ENCODE measurements around the gene MTNR1A. TPM values are rescaled to one million over a fixed set of nuclear protein-coding genes. Genes with fewer than 3 reads are reported as not detected.

MTNR1A gene
- total RNA-seq, 2 donors from 2014 or later = 0.62 to 1.6 TPM

DNA sequence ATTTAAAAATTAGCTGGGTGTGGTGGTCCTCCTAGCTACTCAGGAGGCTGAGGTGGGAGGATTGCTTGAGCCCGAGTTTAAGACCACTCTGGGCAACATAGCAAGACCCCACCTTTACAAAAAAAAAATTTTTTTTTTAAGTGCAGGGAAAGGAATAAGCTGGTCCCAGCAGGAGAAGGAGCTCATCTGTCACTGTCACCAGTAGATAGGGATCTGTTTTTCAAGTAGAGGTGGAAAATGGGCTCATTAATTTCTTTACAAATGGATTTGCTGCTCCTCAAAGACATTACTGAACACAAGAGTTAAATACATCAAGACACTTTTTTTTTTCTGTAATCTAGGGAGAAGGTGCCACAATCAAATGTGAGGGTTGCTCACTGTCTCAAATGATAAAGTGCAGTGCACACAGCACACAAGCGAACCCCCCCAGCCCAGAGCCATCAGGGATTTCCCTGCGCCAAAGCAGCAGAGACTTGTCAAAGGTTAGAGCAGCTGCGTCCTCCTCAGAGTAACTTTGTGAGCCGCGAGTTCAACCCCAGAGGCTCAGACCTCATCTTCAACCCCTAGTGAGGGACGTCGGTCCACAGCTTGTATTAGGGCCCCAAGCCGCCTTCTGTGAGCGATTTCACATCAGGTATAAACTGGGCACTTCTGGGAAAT is 14.3 kb upstream of the MTNR1A start:
- Histone ChIP-seq H3K9me3 (ENCODE audit: control insufficient read depth, low read length) (no peaks in the 10 kb centered on the region), H3K9ac (ENCODE audit: extremely low read depth, low read length, poor library complexity, severe bottlenecking) (no peak overlapping the region), H3K27me3 (ENCODE audit: control insufficient read depth, insufficient read depth, low read length, poor library complexity, severe bottlenecking) (no peaks in the 10 kb centered on the region), H3K4me1 (ENCODE audit: control insufficient read depth, insufficient read depth, low read length) (no peaks in the 10 kb centered on the region), H3K36me3 (ENCODE audit: control insufficient read depth, insufficient read depth, low read length) (no peaks in the 10 kb centered on the region), H3K27ac (ENCODE audit: low read depth, low read length) (peak overlapping the region; percentile 83), H3K4me3 (ENCODE audit: low read length) (no peak overlapping the region)
- H3K4me1 Mint-ChIP-seq = no peaks in the 10 kb centered on the region
- DNase-seq = no peak
- H3K36me3 Mint-ChIP-seq (ENCODE audit: low read depth) = no peaks in the 10 kb centered on the region
- no peaks in the 10 kb centered on the region for H3K9me3 Mint-ChIP-seq
- TF ChIP-seq CTCF (conservative IDR thresholded peaks at IDR 0.05) = no peak
- WGBS, 2 experiments (ENCODE audit: insufficient coverage in 1 of 2, insufficient read length in 1 of 2) = 87 to 88% methylated on average over 7 to 10 of the region's 10 CpGs
- H3K27me3 Mint-ChIP-seq (ENCODE audit: insufficient read depth) = no peaks in the 10 kb centered on the region
- no peak overlapping the region for H3K27ac Mint-ChIP-seq
- no peak overlapping the region for H3K4me3 Mint-ChIP-seq

- H3K27ac Mint-ChIP-seq = no peak overlapping the region
- Histone ChIP-seq H3K9me3 (ENCODE audit: control insufficient read depth, low read length) (no peaks in the 10 kb centered on the region), H3K9ac (ENCODE audit: extremely low read depth, low read length, poor library complexity, severe bottlenecking) (no peak overlapping the region), H3K36me3 (ENCODE audit: control insufficient read depth, insufficient read depth, low read length) (no peaks in the 10 kb centered on the region), H3K27me3 (ENCODE audit: control insufficient read depth, insufficient read depth, low read length, poor library complexity, severe bottlenecking) (no peaks in the 10 kb centered on the region), H3K4me1 (ENCODE audit: control insufficient read depth, insufficient read depth, low read length) (no peaks in the 10 kb centered on the region), H3K4me3 (ENCODE audit: low read length) (no peak overlapping the region), H3K27ac (ENCODE audit: low read depth, low read length) (no peak overlapping the region)
- no peak overlapping the region for H3K4me3 Mint-ChIP-seq
- no peak for DNase-seq
- H3K36me3 Mint-ChIP-seq (ENCODE audit: low read depth) = no peaks in the 10 kb centered on the region
- WGBS, 2 experiments (ENCODE audit: insufficient coverage in 1 of 2, insufficient read length in 1 of 2) = 95 to 100% methylated on average over 5 to 7 of the region's 7 CpGs
- no peaks in the 10 kb centered on the region for H3K4me1 Mint-ChIP-seq
- no peaks in the 10 kb centered on the region for H3K9me3 Mint-ChIP-seq
- TF ChIP-seq CTCF (conservative IDR thresholded peaks at IDR 0.05) = no peak
- H3K27me3 Mint-ChIP-seq (ENCODE audit: insufficient read depth) = no peaks in the 10 kb centered on the region
Observed at GRCh38 chr4:186566068-186566467, 10.7 kb upstream of the MTNR1A start.

GRCh38 chr4:186563761-186564160 is 8.4 kb upstream of the MTNR1A start:
- no peak for DNase-seq
- Mint-ChIP-seq H3K9me3 (no peaks in the 10 kb centered on the region), H3K4me3 (no peak overlapping the region), H3K36me3 (ENCODE audit: low read depth) (no peaks in the 10 kb centered on the region), H3K27ac (no peak overlapping the region), H3K27me3 (ENCODE audit: insufficient read depth) (no peaks in the 10 kb centered on the region), H3K4me1 (no peaks in the 10 kb centered on the region)
- H3K4me1 ChIP-seq (ENCODE audit: control insufficient read depth, insufficient read depth, low read length) = no peaks in the 10 kb centered on the region
- H3K9ac ChIP-seq (ENCODE audit: extremely low read depth, low read length, poor library complexity, severe bottlenecking) = no peak overlapping the region
- TF ChIP-seq CTCF (conservative IDR thresholded peaks at IDR 0.05) = no peak
- 88 to 92% methylated on average over 4 to 11 of the region's 11 CpGs for WGBS, 2 experiments (ENCODE audit: insufficient coverage in 1 of 2, insufficient read length in 1 of 2)
- no peak overlapping the region for H3K27ac ChIP-seq (ENCODE audit: low read depth, low read length)
- peaks cover 5% of the 10 kb centered on the region for H3K9me3 ChIP-seq (ENCODE audit: control insufficient read depth, low read length)
- no peaks in the 10 kb centered on the region for H3K36me3 ChIP-seq (ENCODE audit: control insufficient read depth, insufficient read depth, low read length)
- no peak overlapping the region for H3K4me3 ChIP-seq (ENCODE audit: low read length)
- no peaks in the 10 kb centered on the region for H3K27me3 ChIP-seq (ENCODE audit: control insufficient read depth, insufficient read depth, low read length, poor library complexity, severe bottlenecking)

Data from endodermal cell (in vitro differentiated cells).